Measurements from ENCODE around the gene PDE12. TPM values are rescaled to one million over a fixed set of nuclear protein-coding genes. Genes with fewer than 3 reads are reported as not detected.
A peak's percentile ranks its signal among the peaks of the same experiment; 100 is the strongest.
"Not testable (repeated sequence)": the region's sequence is repeated elsewhere in the genome, so short reads cannot be mapped to it uniquely, and the experiment has no call there.

PDE12 gene
- total RNA-seq, 1 donor from 2014 or later: 17.5 TPM

DNA sequence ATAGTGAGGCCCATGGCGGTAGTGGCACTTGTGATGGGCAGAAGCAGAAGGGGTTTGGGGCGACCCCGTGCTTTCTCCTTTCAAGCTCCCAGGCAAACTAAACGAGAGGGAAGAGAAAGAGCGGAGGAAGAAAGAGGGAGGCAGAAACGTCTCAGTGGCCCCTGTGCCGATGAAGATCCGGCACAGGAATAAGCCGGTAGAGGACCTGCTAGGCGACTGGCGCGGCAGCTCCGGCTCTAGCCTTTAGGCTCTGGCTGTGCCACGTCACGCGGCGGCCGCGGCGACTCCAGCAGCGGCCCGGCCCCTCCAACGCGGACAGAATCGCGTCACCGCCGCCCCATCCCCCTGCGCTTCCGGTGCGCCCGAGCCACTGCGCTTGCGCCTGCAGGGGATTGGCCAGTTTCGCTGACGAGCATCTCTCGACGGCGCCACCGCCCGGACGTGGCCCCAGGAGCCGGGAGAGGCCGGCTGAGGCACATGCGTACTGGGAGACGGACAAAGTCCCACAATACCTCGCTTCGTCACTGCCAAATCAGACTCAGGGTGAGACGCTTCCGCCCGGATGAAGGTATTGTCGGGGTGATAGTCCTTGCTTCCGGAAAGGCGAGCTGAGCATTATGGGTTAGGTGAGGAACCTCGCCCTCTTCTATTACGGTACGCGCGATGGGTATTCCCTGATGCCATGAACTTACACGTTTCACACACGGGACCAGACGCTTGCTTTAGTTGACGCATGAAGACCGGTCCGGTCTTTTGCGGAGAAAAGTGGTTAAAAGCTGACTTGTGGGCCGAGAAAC, 41.3 kb downstream of the PDE12 start, which contains the start of gene ARF4:
TSS of gene ARF4 (minus strand) at position 218 of the 797 bp plus-strand sequence. CDS start at position 14, 204 bp downstream.
- H3K9me3 ChIP-seq: no peaks in the 10 kb centered on the region
- H3K4me3 ChIP-seq: peak within 1 kb of the TSS; percentile 90
- TF ChIP-seq, protein P1, sequence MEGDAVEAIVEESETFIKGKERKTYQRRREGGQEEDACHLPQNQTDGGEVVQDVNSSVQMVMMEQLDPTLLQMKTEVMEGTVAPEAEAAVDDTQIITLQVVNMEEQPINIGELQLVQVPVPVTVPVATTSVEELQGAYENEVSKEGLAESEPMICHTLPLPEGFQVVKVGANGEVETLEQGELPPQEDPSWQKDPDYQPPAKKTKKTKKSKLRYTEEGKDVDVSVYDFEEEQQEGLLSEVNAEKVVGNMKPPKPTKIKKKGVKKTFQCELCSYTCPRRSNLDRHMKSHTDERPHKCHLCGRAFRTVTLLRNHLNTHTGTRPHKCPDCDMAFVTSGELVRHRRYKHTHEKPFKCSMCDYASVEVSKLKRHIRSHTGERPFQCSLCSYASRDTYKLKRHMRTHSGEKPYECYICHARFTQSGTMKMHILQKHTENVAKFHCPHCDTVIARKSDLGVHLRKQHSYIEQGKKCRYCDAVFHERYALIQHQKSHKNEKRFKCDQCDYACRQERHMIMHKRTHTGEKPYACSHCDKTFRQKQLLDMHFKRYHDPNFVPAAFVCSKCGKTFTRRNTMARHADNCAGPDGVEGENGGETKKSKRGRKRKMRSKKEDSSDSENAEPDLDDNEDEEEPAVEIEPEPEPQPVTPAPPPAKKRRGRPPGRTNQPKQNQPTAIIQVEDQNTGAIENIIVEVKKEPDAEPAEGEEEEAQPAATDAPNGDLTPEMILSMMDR (IDR thresholded peaks at IDR 0.05): peak; percentile 48
- H3K36me3 ChIP-seq: no peaks in the 10 kb centered on the region
- peaks cover 48% of the 10 kb centered on the region for H3K4me1 ChIP-seq
- ATAC-seq (peak; percentile 96 to 98), DNase-seq (peak; percentile 99)
- H3K27ac ChIP-seq: peak within 1 kb of the TSS; percentile 98
- intact Hi-C loops (cut with DNase I): no loop called here
- H3K27me3 ChIP-seq (ENCODE audit: low read depth): no peaks in the 10 kb centered on the region

DNA sequence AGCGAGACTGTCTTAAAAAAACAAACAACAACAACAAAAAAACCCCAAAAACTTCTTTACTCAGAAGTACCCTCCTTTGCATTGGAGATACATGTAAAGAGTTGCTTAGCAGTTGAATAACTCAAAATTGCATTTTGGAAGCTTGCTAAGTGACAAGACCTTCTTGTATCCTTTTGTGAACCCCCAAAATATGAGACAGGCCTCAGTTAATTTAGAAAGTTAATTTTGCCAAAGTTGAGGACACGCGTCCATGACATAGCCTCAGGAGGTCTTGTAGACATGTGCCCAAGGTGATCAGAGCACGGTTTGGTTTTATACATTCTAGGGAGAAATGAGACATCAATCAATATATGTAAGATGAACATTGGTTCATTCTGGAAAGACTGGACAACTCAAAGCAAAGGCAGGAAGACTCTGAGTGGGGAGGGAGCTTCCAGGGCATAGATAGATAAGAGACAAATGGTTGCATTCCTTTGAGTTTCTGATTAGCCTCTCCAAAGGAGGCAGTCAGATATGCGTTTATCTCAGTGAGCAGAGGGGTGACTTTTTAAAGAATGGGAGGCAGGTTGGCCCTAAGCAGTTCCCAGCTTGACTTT, 42.8 kb downstream of the PDE12 start:
- TF ChIP-seq, protein P1 (IDR thresholded peaks at IDR 0.05): no peak
- H3K27ac ChIP-seq: peak overlapping the region; percentile 98

DNA sequence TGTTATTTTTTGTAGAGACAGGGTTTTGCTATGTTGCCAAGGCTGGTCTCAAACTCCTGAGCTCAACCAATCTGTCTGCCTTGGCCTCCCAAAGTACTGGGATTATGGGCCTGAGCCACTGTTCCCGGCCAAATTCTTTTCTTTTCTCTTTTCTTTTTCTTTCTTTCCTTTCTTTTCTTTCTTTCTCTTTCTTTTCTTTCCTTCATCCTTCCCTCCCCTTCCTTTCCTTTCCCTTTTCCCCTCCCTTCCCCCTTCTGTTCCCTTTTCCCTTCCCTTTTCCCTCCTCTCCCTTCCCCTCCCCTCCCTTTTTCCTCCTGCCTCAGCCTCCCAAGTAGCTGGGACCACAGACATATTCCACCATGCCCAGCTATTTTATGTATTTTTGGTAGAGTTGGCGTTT, 44.1 kb downstream of the PDE12 start:
- DNase-seq (no peak), ATAC-seq (no peak)
- Histone ChIP-seq H3K4me1 (peaks cover 20% of the 10 kb centered on the region), H3K4me3 (no peak overlapping the region), H3K27ac (no peak overlapping the region), H3K36me3 (no peaks in the 10 kb centered on the region), H3K9me3 (no peaks in the 10 kb centered on the region), H3K27me3 (ENCODE audit: low read depth) (no peaks in the 10 kb centered on the region)
- TF ChIP-seq, protein P1 (IDR thresholded peaks at IDR 0.05): no peak
- intact Hi-C loops (cut with DNase I): no loop called here

More for the DNA sequence above, 42.8 kb downstream of the PDE12 start:
- intact Hi-C loops (cut with DNase I): no loop called here
- H3K4me1 ChIP-seq: peaks cover 33% of the 10 kb centered on the region
- H3K4me3 ChIP-seq: peak overlapping the region; percentile 90
- no peaks in the 10 kb centered on the region for H3K27me3 ChIP-seq (ENCODE audit: low read depth)
- no peak for ATAC-seq
- no peaks in the 10 kb centered on the region for H3K9me3 ChIP-seq
- no peaks in the 10 kb centered on the region for H3K36me3 ChIP-seq
- DNase-seq: no peak

DNA sequence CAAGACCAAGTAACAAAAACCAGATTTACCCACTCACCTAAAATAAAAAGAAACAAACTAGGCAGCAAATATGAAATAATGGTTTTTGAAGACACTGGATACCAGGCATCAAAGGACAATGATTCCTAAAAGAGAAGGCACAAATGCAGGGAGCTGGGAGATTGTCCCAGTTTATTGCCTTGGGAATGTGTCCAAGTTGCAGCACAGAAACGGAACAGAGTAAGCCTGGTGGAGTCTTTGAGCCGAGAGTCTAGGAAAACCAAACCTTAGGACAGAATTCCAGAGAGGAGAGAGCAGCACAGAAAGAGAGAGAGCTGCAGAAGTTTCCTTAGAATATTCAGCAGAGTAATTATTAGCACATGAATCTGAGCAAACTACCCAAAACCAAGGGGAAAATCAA, 48.9 kb downstream of the PDE12 start:
- Histone ChIP-seq H3K4me1 (no peaks in the 10 kb centered on the region), H3K9me3 (no peaks in the 10 kb centered on the region), H3K4me3 (no peak overlapping the region), H3K27me3 (ENCODE audit: low read depth) (no peaks in the 10 kb centered on the region), H3K36me3 (no peaks in the 10 kb centered on the region), H3K27ac (no peak overlapping the region)
- no peak for DNase-seq
- intact Hi-C loops (cut with DNase I): no loop called here
- TF ChIP-seq, protein P1 (IDR thresholded peaks at IDR 0.05): no peak
- ATAC-seq: no peak

DNA sequence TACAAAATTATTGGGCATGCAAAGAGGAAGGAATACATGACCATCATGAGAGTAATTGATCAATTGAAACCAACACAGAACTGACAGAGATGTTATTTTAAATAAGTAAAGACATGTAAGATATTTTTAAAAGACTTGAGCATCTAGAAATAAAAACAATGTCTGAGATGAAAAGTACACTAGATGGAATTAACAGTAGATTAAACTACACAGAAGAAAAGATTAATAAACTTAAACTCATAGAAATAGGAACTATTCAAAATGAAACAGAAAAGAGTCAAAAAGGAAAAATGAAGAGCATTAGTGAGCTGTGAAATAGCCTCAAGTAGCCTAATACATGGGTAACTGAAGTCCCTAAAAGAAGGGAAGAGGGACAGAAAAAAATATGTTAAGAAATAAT, 49.6 kb downstream of the PDE12 start:
- TF ChIP-seq, protein P1 (IDR thresholded peaks at IDR 0.05): no peak
- DNase-seq (no peak), ATAC-seq (no peak)
- no peaks in the 10 kb centered on the region for H3K4me1 ChIP-seq
- no peaks in the 10 kb centered on the region for H3K9me3 ChIP-seq
- intact Hi-C loops (cut with DNase I): no loop called here
- no peak overlapping the region for H3K27ac ChIP-seq
- no peaks in the 10 kb centered on the region for H3K27me3 ChIP-seq (ENCODE audit: low read depth)
- no peak overlapping the region for H3K4me3 ChIP-seq
- H3K36me3 ChIP-seq: no peaks in the 10 kb centered on the region

DNA sequence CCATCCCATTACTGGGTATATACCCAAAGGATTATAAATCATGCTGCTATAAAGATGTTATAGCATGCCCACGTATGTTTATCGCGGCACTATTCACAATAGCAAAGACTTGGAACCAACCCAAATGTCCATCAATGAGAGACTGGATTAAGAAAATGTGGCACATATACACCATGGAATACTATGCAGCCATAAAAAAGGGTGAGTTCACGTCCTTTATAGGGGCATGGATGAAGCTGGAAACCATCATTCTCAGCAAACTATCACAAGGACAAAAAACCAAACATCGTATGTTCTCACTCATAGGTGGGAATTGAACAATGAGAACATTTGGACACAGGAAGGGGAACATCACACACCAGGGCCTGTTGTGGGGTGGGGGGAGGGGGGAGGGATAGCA, 55.8 kb downstream of the PDE12 start:
- H3K4me3 ChIP-seq; H3K9me3 ChIP-seq; intact Hi-C loops (cut with DNase I); DNase-seq; H3K4me1 ChIP-seq; H3K27me3 ChIP-seq (ENCODE audit: low read depth); ATAC-seq; H3K27ac ChIP-seq; H3K36me3 ChIP-seq: not testable (repeated sequence)
